Panc1 (cell line): Measurements from ENCODE around the gene CHST9.

ENCODE experiments used
- POLR2AphosphoS5 ChIP-seq: IDR thresholded peaks from 2 replicates; pipeline ENCODE4 v1.6.1; 2012; ENCODE audit warnings: mild to moderate bottlenecking, low read depth, low read length, moderate library complexity
- REST ChIP-seq, 2 experiments: IDR thresholded peaks; 2 replicates each; pipeline ENCODE4 v1.6.1; 2011 to 2012; ENCODE audit warnings: low read depth in 2 of 2, control low read depth in 1 of 2, low read length in 1 of 2, mild to moderate bottlenecking in 1 of 2, moderate library complexity in 1 of 2; ENCODE audit not compliant: insufficient read depth in 1 of 2
- SIN3A ChIP-seq: IDR thresholded peaks from 2 replicates; pipeline ENCODE4 v1.6.1; 2012; ENCODE audit warnings: low read depth, mild to moderate bottlenecking, low read length, moderate library complexity, borderline replicate concordance; ENCODE audit not compliant: insufficient read depth
- TCF7L2 ChIP-seq: IDR thresholded peaks from 2 replicates; pipeline ENCODE4 v1.6.1; 2011; ENCODE audit warnings: mild to moderate bottlenecking, low read depth, low read length, inconsistent platforms
- TF ChIP-seq, protein P1 (sequence below): fragments of 450-650 bp; IDR thresholded peaks from 2 replicates; pipeline ENCODE4 v1.5.1; 2017; ENCODE audit warnings: mild to moderate bottlenecking

- TF ChIP-seq, protein P1, sequence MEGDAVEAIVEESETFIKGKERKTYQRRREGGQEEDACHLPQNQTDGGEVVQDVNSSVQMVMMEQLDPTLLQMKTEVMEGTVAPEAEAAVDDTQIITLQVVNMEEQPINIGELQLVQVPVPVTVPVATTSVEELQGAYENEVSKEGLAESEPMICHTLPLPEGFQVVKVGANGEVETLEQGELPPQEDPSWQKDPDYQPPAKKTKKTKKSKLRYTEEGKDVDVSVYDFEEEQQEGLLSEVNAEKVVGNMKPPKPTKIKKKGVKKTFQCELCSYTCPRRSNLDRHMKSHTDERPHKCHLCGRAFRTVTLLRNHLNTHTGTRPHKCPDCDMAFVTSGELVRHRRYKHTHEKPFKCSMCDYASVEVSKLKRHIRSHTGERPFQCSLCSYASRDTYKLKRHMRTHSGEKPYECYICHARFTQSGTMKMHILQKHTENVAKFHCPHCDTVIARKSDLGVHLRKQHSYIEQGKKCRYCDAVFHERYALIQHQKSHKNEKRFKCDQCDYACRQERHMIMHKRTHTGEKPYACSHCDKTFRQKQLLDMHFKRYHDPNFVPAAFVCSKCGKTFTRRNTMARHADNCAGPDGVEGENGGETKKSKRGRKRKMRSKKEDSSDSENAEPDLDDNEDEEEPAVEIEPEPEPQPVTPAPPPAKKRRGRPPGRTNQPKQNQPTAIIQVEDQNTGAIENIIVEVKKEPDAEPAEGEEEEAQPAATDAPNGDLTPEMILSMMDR, result no peak
- no peak for TF ChIP-seq POLR2AphosphoS5
- TF ChIP-seq REST (IDR thresholded peaks at IDR 0.05; ENCODE audit: insufficient read depth in 1 of 2, low read depth in 2 of 2, low read length in 1 of 2), result no peak
- TF ChIP-seq SIN3A, result no peak
- no peak for TF ChIP-seq TCF7L2
Observed at GRCh38 chr18:27213123-27213717, 28.1 kb upstream of the CHST9 start.
